ENCODE data around the gene TBL3.
"Not testable (repeated sequence)": the region's sequence is repeated elsewhere in the genome, so short reads cannot be mapped to it uniquely, and the experiment has no call there.

TBL3 gene

GRCh38 chr16:1944612-1945199 is 27.1 kb upstream of the TBL3 start:
- DNase-seq = no peak

DNA sequence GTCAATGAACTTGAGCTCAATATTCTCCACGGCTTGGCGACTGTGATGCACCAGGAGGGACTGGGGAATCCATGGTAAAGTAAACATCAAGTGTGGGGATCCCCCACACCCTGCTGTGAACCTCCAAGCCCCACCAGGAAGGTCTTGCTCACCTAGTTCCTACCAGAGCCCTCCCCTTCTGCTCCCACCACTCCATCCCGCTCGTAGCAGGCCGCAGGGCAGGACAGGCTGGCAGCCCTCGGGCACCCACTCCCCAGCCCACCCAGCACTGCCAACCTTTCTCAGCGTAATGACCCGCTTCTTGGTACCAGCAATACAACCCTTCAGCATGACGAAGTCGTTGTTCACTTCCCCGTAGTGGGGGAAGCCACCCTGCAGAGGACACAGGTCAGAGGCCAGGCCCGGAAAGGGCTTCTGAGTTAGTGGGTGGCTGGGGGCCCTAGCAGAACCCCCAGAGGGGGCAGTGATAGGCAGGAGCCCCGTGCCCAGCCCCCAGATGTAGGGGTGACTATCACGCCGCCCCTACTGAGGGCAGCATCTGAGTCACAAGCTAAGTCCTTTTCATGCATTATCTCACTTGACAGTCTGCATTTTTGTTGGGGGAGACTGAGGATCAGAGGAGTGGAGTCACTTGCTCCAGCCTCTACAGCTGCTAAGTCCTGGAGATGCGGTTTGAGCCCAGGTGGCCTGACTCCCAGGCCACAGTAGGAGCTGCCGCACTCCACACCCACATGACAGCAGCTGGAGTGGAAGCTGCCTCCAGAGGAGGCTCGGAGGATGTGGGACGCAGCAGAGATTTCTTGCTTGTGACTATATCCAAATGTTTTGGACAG is 26.1 kb upstream of the TBL3 start:
- no peak for DNase-seq

GRCh38 chr16:1946495-1947368 is 25.1 kb upstream of the TBL3 start:
- DNase-seq = no peak

DNA sequence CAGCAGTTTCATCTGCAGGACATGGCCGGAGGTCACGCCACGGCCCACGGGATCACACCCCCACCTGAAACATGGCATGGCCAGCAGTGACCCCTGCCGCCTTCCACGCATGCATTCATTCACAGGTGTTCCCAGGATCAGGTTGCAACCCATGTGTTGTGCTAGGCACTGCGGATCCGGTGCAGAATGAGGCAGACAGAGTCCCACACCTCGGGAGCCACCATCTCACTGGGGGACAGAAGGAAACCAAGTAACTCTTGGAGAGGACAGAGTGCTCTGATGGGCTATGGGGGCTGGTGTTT is 24.5 kb upstream of the TBL3 start:
- DNase-seq = no peak

DNA sequence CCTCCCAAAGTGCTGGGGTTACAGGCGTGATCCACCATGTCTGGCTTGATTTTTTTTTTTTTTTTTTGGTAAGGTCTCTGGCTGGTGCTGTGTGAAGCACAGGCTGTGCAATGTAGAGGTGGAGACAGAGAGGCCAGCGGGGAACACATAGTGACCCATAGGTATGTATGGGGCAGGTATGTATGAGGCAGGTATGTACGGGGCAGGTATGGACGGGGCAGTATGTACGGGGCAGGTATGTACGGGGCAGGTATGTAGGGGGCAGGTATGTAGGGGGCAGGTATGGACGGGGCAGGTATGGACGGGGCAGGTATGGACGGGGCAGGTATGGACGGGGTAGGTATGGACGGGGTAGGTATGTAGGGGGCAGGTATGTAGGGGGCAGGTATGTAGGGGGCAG is 22.3 kb upstream of the TBL3 start:
- DNase-seq = no peak

DNA sequence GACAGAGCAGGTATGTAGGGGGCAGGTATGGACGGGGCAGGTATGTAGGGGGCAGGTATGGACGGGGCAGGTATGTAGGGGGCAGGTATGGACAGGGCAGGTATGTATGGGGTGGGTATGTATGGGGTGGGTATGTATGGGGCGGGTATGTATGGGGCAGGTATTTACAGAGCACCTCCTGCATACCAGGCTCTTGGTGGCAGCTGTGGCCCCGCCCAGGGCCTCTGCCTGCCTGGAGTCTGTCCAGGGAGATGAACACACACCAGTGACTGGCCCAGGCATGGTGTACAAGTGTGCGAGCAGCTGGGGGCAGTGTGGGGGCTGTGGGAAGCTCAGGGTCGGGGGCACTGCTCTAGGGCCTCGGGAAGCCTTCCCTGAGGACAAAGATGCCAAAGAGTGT is 21.8 kb upstream of the TBL3 start:
- DNase-seq = no peak

DNA sequence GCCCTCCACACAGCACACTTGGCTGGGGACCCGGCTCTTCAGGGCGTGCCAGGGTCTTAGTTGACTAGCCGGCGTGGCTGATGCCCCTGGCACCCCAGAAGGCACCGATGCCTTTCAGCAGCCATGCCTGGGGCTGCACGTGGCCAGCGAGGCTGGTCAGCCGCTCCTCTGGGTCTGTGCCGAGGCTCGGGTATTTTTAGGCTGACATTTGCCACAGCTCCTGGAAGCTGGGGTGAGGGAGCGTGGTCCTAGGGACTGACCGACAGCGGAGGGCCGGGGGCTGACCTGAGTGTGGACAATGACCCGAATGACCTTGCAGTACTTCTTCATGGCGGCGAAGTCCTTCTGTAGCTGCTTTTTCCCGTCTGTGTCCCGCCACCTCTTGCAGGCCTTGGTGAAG is 21.3 kb upstream of the TBL3 start:
- no peak for DNase-seq

- DNase-seq = no peak
Observed at GRCh38 chr16:1953734-1954133, 18.1 kb upstream of the TBL3 start.

DNA sequence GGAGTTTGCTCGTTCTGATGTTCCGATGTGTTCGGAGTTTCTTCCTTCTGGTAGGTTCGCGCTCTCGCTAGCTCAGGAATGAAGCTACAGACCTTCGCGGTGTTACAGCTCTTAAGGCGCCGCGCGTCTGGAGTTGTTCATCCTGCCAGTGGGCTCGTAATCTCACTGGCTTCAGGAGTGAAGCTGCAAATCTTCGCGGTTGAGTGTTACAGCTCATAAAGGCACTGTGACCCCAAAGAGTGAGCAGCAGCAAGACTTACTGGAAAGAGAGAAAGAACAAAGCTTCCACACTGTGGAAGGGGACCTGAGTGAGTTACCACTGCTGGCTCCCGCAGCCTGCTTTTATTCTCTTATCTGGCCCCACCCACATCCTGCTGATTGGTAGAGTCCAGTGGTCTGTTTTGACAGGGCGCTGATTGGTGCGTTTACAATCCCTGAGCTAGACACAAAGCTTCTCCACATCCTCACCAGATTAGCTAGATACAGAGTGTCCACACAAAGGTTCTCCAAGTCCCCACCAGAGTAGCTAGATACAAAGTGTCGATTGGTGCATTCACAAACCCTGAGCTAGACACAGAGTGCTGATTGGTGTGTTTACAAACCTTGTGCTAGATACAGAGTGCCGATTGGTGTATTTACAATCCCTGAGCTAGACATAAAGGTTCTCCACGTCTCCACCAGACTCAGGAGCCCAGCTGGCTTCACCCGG is 14.3 kb upstream of the TBL3 start:
- not testable (repeated sequence) for DNase-seq

GRCh38 chr16:1958143-1958491 is 13.7 kb upstream of the TBL3 start:
- DNase-seq = not testable (repeated sequence)

DNA sequence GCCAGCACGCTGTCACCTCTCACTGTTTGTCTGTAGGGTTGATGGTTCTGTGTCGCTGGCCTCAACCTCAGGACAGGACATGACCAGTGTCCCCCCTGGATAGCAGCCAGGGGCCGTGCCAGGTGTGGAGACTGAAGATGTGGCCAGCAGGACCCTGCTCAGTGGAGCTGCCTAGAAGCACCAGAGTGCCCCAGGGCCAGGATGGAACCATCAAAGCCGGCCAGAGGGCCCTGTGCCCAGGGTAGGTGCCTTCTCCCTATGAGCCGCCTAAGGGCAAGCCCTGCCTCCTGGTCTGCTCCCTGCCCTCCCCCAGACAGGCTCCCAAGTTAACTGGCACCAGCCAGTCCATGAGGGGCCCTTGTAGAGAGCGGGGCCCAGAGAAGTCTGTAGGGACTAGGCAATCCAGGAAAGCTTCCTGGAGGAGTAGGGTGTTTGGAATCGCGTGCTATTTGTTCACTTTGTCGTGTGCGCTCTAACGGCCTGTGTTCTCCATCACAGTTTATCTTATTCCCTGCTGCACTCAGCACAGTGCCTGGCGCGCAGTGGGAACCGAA is 13.1 kb upstream of the TBL3 start:
- no peak for DNase-seq

DNA sequence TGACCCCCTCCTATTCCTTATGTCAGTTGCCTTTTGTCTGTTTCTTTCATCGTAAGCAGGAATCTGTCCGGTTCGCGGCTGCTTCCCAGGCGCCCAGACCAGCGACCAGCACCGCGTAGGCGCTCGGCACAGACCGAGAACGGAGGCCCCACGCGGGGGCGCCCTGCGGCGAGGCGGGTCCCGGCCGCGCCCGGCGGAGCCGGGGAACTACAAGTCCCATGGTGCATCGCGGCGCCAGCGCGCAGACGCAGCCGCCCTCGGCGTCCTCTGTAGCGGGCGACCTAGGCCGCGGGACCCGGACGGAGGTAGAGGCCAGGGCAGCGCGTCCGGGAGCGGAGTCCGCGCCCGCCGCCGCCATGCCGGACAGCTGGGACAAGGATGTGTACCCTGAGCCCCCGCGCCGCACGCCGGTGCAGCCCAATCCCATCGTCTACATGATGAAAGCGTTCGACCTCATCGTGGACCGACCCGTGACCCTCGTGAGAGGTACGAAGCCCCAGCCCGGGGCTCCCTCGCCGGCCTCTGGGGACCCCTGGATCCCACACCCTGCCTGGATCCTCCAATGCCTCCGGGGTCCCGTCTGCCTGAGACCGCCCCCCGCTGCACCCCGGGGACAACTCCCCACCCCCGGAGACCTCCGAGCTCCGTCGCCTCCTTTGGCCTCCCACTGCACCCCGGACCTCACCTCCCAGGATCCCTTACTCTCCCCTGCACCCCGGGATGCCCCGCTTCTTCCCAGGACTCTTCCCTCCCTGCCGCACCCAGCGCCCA is 12.4 kb upstream of the TBL3 start, which contains the start of gene NDUFB10:
NDUFB10 (plus strand) TSS at position 270 of the 771 bp plus-strand sequence; CDS start at position 357, 87 bp downstream.
- DNase-seq = peak; percentile 90

DNA sequence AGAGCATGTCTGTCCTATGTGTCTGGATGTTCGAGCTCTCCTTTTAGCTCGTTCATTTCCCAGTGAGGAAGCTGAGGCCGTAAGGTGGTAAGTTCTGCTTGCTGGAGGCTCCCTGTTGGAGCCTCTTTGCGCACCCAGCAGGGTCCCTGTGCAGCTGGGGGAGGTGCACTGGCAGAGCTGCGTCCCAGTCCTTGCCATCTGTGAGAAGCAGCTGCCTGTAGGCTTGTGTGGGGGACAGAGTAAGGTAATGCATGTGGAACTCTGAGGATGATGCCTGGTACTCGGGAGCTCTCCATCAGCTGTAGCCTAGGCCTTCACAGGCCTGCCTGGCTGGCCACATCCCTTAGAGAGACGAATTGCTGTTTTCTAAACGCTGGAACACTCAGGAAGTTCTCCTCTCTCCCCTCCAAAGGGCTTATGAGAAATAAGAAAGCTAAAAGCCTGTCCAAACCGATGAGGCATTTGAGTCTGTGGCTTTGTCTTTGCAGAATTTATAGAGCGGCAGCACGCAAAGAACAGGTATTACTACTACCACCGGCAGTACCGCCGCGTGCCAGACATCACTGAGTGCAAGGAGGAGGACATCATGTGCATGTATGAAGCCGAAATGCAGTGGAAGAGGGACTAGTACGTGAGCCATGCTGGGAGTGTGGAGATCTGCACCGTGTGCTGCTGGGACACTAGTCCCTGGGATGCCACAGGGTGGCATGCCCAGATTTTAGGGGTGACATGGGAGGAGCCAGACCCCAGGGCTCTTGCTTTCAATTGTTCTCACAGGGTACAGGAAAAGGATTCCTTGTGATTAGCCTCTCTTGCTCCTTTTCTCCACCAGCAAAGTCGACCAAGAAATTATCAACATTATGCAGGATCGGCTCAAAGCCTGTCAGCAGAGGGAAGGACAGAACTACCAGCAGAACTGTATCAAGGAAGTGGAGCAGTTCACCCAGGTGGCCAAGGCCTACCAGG is 10.9 kb upstream of the TBL3 start:
- peak; percentile 49 for DNase-seq

DNA sequence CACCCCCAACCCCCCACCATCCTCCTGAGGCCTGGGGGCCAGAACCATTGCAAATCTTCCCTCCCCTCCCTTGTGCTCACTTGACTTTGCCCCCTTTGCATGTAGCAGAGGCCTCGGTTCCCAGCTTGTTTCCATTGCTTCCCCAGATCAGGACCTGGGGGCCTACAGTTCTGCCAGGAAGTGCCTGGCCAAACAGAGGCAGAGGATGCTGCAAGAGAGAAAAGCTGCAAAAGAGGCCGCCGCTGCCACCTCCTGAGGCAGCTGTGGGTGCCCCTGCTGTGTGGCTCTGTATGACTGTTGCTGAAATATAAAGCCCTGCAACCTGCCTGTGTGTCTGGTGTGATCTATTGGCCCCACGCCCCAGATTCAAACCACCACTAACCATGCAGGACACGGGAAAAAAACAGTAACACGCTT is 10.2 kb upstream of the TBL3 start:
- no peak for DNase-seq

- DNase-seq = not testable (repeated sequence)
Observed at GRCh38 chr16:1962161-1963153, 9.4 kb upstream of the TBL3 start.

GRCh38 chr16:1963806-1964505 is 7.9 kb upstream of the TBL3 start:
- DNase-seq = peak; percentile 57

DNA sequence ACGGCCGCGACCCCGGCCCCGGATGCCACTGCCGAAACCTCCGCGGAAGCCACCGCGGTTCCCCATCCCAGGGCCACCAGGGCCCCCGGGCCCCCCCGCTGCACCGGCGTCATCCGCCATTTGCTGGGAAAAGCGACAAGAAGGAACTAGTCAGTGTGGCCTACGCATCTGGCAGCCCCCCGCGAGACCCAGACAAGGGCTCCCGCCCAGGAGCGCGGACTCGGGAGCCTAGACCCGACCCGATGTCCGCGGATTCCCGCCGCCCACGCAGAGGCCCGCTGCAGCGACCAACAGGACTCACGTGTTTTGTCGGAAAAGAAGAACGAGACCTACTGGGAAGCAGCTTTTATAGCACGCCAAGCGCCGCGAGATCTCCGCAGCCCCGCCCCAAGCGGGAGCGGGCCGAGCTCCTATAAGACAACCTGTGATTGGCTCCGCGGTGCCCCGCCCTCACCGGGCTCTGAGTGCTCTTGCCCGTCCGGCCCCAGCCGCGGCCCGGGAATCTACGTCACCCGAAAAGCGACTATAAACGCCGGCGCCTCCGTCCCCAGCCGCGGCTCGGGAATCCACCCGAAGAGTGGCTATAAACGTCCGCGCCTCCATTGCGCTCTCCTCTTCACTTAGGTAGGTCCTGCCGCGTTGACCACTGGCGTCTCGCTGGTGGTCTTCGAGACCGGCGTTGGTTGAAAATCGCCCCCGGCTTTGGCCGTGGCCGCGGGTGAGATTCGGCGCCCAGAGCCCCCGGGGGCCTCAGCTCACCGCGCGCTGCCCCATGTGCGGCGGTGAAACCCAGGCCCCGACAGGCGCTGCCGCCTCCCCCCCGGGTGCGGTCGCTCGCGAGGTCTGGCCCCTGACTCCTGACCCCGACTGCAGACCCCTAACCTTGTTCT is 7.1 kb upstream of the TBL3 start, which contains the start of gene RPS2:
RPS2 (minus strand) TSS at position 321 of the 890 bp plus-strand sequence; CDS start at position 120, 201 bp downstream.
- DNase-seq = peak; percentile 99
